Caco-2 (cell line): ENCODE results near the gene SNRNP35. TPM values are rescaled to one million over a fixed set of nuclear protein-coding genes. Genes with fewer than 3 reads are reported as not detected.
A peak's percentile ranks its signal among the peaks of the same experiment; 100 is the strongest.

Experiments used
- BruUV-seq: library from RNA; stranded (reverse); fragments of 400-500 nt; replicated peaks from 2 replicates; lab custom pipeline; 2021; lab: Mats Ljungman, UMichigan
- CTCF ChIA-PET: fragments of 300-600 bp; sonication (Branson Sonifier 250); formaldehyde crosslinking; loops from one replicate; lab custom pipeline; 2022; ENCODE audit warnings: antibody characterized with exemption; lab: Charles Lee
- POLR2A ChIA-PET: fragments of 300-600 bp; sonication (Branson Sonifier 250); formaldehyde crosslinking; loops from one replicate; lab custom pipeline; 2022; ENCODE audit warnings: antibody characterized with exemption; lab: Charles Lee
- DNase-seq, 2 experiments: peaks; one replicate each; pipeline versions ENCODE4 v3.0.0 to v3.0.0-alpha.2; 2020 to 2022
- H3K27me3 ChIP-seq: replicated peaks from 2 replicates; pipeline ENCODE4 v1.6.0; 2011; ENCODE audit warnings: low read length; ENCODE audit not compliant: control insufficient read depth, insufficient read depth
- H3K36me3 ChIP-seq: 2 replicates; pipeline ENCODE4 v1.5.1; 2011; ENCODE audit warnings: low read length; ENCODE audit not compliant: control insufficient read depth, insufficient read depth
- H3K4me1 ChIP-seq: fragments of 250-450 bp; sonication (Bioruptor Pico); 2 replicates; pipeline ENCODE4 v1.5.1; 2020; ENCODE audit warnings: mild to moderate bottlenecking
- H3K4me3 ChIP-seq: 2 replicates; pipeline ENCODE4 v1.5.1; 2011; ENCODE audit warnings: low read depth, mild to moderate bottlenecking, control low read depth, low read length
- H3K9me3 ChIP-seq: fragments of 250-450 bp; sonication (Bioruptor Pico); 2 replicates; pipeline ENCODE4 v1.5.1; 2020; ENCODE audit warnings: mild to moderate bottlenecking, moderate library complexity
- H3K27ac Mint-ChIP-seq: one replicate; pipeline ENCODE4 v1.8.0; 2022; ENCODE audit warnings: mixed read lengths; ENCODE audit not compliant: unreplicated experiment
- H3K27me3 Mint-ChIP-seq: one replicate; pipeline ENCODE4 v1.8.0; 2022; ENCODE audit warnings: mixed read lengths; ENCODE audit not compliant: insufficient read depth, unreplicated experiment
- H3K36me3 Mint-ChIP-seq: one replicate; pipeline ENCODE4 v1.8.0; 2022; ENCODE audit warnings: mild to moderate bottlenecking, mixed read lengths; ENCODE audit not compliant: insufficient read depth, unreplicated experiment
- H3K4me1 Mint-ChIP-seq: one replicate; pipeline ENCODE4 v1.8.0; 2022; ENCODE audit warnings: low read depth, mixed read lengths; ENCODE audit not compliant: unreplicated experiment
- H3K4me3 Mint-ChIP-seq: one replicate; pipeline ENCODE4 v1.8.0; 2022; ENCODE audit warnings: mild to moderate bottlenecking, moderate library complexity, mixed read lengths; ENCODE audit not compliant: unreplicated experiment
- H3K9me3 Mint-ChIP-seq: one replicate; pipeline ENCODE4 v1.8.0; 2022; ENCODE audit warnings: mixed read lengths; ENCODE audit not compliant: unreplicated experiment
- intact Hi-C: fragments of 100-400 bp; cut with micrococcal nuclease; formaldehyde crosslinking; loops from one replicate; pipeline ENCODE4 v1.10.0; 2022; ENCODE audit not compliant: unreplicated experiment
- total RNA-seq: library from RNA; stranded (reverse); gene quantifications from 2 replicates; pipeline ENCODE4 v1.2.3, GENCODE V29; 2022
- TF ChIP-seq, protein P1 (sequence below), 2 experiments: fragments of 200-600 bp in 1 of 2; IDR thresholded peaks; 1 replicate in 1 of 2; 2 replicates in 1 of 2; pipeline versions ENCODE4 v1.5.1 to v1.8.0; 2011 to 2022; ENCODE audit warnings: antibody characterized with exemption in 1 of 2, control low read depth in 1 of 2, inconsistent platforms in 1 of 2, low read depth in 1 of 2, low read length in 1 of 2, mild to moderate bottlenecking in 1 of 2, moderate library complexity in 1 of 2; ENCODE audit not compliant: insufficient read depth in 1 of 2, severe bottlenecking in 1 of 2, unreplicated experiment in 1 of 2

SNRNP35 gene
- total RNA-seq, 1 experiment from 2014 or later, result 22.0 TPM

GRCh38 chr12:123499332-123499731, 41.4 kb downstream of the SNRNP35 start:
- H3K4me3 Mint-ChIP-seq, result no peak overlapping the region
- H3K4me3 ChIP-seq, result no peak overlapping the region
- H3K36me3 Mint-ChIP-seq, result peaks cover 17% of the 10 kb centered on the region
- H3K27me3 Mint-ChIP-seq, result no peaks in the 10 kb centered on the region
- no peaks in the 10 kb centered on the region for H3K36me3 ChIP-seq
- TF ChIP-seq, protein P1, sequence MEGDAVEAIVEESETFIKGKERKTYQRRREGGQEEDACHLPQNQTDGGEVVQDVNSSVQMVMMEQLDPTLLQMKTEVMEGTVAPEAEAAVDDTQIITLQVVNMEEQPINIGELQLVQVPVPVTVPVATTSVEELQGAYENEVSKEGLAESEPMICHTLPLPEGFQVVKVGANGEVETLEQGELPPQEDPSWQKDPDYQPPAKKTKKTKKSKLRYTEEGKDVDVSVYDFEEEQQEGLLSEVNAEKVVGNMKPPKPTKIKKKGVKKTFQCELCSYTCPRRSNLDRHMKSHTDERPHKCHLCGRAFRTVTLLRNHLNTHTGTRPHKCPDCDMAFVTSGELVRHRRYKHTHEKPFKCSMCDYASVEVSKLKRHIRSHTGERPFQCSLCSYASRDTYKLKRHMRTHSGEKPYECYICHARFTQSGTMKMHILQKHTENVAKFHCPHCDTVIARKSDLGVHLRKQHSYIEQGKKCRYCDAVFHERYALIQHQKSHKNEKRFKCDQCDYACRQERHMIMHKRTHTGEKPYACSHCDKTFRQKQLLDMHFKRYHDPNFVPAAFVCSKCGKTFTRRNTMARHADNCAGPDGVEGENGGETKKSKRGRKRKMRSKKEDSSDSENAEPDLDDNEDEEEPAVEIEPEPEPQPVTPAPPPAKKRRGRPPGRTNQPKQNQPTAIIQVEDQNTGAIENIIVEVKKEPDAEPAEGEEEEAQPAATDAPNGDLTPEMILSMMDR (IDR thresholded peaks at IDR 0.05; ENCODE audit: insufficient read depth in 1 of 2, low read depth in 1 of 2, low read length in 1 of 2, severe bottlenecking in 1 of 2, unreplicated experiment in 1 of 2), result no peak
- intact Hi-C loops, result no loop called here
- ChIA-PET CTCF (no interaction called here), POLR2A (no interaction called here)
- H3K9me3 ChIP-seq, result no peaks in the 10 kb centered on the region
- peak overlapping the region; percentile 50 for H3K27ac Mint-ChIP-seq
- no TSS peak for BruUV-seq
- no peaks in the 10 kb centered on the region for H3K9me3 Mint-ChIP-seq
- no peaks in the 10 kb centered on the region for H3K27me3 ChIP-seq
- 0 out of 2 replicates have a peak, but pooled peaks cover 3% of the 10 kb centered on the region for H3K4me1 ChIP-seq
- no peaks in the 10 kb centered on the region for H3K4me1 Mint-ChIP-seq
- no peak for DNase-seq

DNA sequence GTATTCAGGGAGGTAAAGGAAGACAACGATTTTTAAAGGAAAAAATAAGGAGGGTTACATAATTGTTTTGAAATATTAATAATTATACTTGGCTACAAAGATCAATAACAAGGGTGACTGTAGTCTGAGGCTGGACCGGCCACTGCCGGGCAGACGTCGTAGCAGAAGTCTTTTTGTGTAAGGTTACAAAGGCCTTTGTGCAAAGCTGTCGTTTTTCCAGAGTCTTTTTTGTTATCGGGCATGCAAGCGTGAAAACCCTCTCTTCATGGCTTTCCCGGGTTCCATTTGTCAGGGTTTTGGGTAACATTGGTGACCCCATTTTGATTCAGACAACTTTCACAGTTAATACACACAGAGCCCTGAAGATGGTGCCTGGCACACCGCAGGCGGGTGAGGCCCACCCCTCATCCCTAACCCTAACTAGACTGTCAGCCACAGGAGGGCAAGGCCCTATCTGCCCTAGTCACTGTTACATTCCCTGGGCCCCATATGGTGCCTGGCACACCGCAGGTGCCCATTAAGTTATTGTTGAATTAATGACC, 44.3 kb downstream of the SNRNP35 start:
- BruUV-seq, result no TSS peak
- H3K4me1 Mint-ChIP-seq, result no peaks in the 10 kb centered on the region
- ChIA-PET CTCF (interaction anchor here (0.7 kb wide), 1 partner anchor 386 kb away, joined by 6 read pairs; no protein-coding TSS in a partner anchor), POLR2A (no interaction called here)
- no peak overlapping the region for H3K27ac Mint-ChIP-seq
- H3K36me3 ChIP-seq, result no peaks in the 10 kb centered on the region
- H3K4me3 Mint-ChIP-seq, result no peak overlapping the region
- no peaks in the 10 kb centered on the region for H3K4me1 ChIP-seq
- H3K36me3 Mint-ChIP-seq, result peaks cover 22% of the 10 kb centered on the region
- intact Hi-C loops, result no loop called here
- no peaks in the 10 kb centered on the region for H3K27me3 Mint-ChIP-seq
- no peak for DNase-seq
- H3K27me3 ChIP-seq, result no peaks in the 10 kb centered on the region
- no peaks in the 10 kb centered on the region for H3K9me3 Mint-ChIP-seq
- TF ChIP-seq, protein P1 (IDR thresholded peaks at IDR 0.05; ENCODE audit: insufficient read depth in 1 of 2, low read depth in 1 of 2, low read length in 1 of 2, severe bottlenecking in 1 of 2, unreplicated experiment in 1 of 2), result no peak
- H3K4me3 ChIP-seq, result no peak overlapping the region
- H3K9me3 ChIP-seq, result no peaks in the 10 kb centered on the region

DNA sequence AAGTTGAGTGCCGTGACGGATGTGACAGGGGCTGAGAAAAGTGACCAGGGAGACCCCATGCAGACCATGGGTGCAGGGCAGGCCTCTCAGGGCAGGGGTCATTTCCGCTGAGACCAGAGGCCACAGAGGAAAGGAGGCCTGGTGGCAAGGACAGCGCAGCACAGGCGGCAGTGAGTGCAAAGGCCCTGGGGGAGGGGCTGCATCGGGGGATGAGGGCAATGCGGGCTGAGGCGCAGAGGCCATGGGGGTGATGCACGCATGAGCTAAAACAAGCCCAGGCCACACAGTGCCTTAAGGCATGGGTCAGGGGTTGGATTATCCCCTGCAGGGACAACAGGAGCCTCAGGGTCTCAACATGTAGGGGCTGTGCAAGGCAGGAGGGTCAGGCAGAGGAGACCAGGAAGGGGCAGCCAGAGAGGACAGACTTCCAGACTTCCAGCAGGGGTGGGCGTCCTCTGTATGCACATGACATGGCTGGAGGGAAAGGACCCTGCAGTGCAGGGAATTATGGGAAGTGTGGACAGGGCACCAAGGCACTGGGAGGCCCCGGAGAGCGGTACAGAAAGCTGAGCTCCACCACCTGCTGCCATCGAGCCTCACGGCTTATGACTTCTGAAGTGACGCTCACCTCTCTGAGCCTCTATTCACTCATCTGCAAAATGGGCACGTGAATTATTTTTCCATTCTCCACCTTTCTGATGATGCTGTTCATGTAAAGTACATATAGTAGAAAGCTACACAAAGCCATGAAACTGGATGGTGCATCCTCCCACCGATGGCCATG, 48.3 kb downstream of the SNRNP35 start:
- Mint-ChIP-seq H3K4me3 (no peak overlapping the region), H3K27ac (no peak overlapping the region), H3K9me3 (no peaks in the 10 kb centered on the region), H3K27me3 (no peaks in the 10 kb centered on the region), H3K36me3 (peaks cover 12% of the 10 kb centered on the region), H3K4me1 (no peaks in the 10 kb centered on the region)
- intact Hi-C loops, result no loop called here
- no peak overlapping the region for H3K4me3 ChIP-seq
- 0 out of 2 replicates have a peak, but pooled peaks cover 2% of the 10 kb centered on the region for H3K36me3 ChIP-seq
- ChIA-PET POLR2A (no interaction called here), CTCF (interaction anchor here (1.5 kb wide), 1 partner anchor 12 kb away, joined by 5 read pairs; no protein-coding TSS in a partner anchor)
- no peaks in the 10 kb centered on the region for H3K9me3 ChIP-seq
- BruUV-seq, result no TSS peak
- DNase-seq, result no peak
- TF ChIP-seq, protein P1 (IDR thresholded peaks at IDR 0.05; ENCODE audit: insufficient read depth in 1 of 2, low read depth in 1 of 2, low read length in 1 of 2, severe bottlenecking in 1 of 2, unreplicated experiment in 1 of 2), result no peak
- H3K4me1 ChIP-seq, result no peaks in the 10 kb centered on the region
- no peaks in the 10 kb centered on the region for H3K27me3 ChIP-seq
